K562 (cell line): ENCODE data around the gene BPNT1. TPM values are rescaled to one million over a fixed set of nuclear protein-coding genes. Genes with fewer than 3 reads are reported as not detected.
A peak's percentile ranks its signal among the peaks of the same experiment; 100 is the strongest.

ENCODE experiments used
- ARID4B ChIP-seq: sonication (generic); formaldehyde crosslinking; IDR thresholded peaks from 2 replicates; pipeline ENCODE4 v1.8.0; 2022; ENCODE audit warnings: mild to moderate bottlenecking, missing genetic modification reagents
- CBFB ChIP-seq: sonication (generic); formaldehyde crosslinking; IDR thresholded peaks from 2 replicates; pipeline ENCODE4 v1.4.0; 2020; ENCODE audit warnings: mild to moderate bottlenecking, missing genetic modification reagents
- CHD4 ChIP-seq: fragments of 200-600 bp; sonication (generic); IDR thresholded peaks from 3 replicates; pipeline ENCODE4 v1.6.1; 2012; ENCODE audit warnings: low read depth, mild to moderate bottlenecking, mixed read lengths, low read length, inconsistent platforms; ENCODE audit not compliant: insufficient read depth, insufficient replicate concordance, poor library complexity, severe bottlenecking
- CTBP1 ChIP-seq: fragments of 450-650 bp; IDR thresholded peaks from 2 replicates; pipeline ENCODE4 v1.6.1; 2016; ENCODE audit warnings: borderline replicate concordance
- FOXA3 ChIP-seq, 2 experiments: fragments of 450-650 bp in 1 of 2; sonication (generic) in 1 of 2; formaldehyde crosslinking; IDR thresholded peaks in 1 of 2; conservative IDR thresholded peaks in 1 of 2; 2 replicates each; pipeline versions ENCODE4 v1.4.0 to v1.8.0; 2020 to 2022; ENCODE audit warnings: mild to moderate bottlenecking in 2 of 2, missing genetic modification reagents in 1 of 2
- GABPA ChIP-seq: fragments of 200-800 bp; sonication (Bioruptor generic); conservative IDR thresholded peaks from 2 replicates; pipeline ENCODE4 v1.6.1; 2016; ENCODE audit warnings: low read depth, missing genetic modification characterization, missing compliant biosample characterization
- HOMEZ ChIP-seq: fragments of 250-450 bp; sonication (Bioruptor Pico); IDR thresholded peaks from 2 replicates; pipeline ENCODE4 v1.4.0; 2020; ENCODE audit warnings: mild to moderate bottlenecking, moderate library complexity
- KLF10 ChIP-seq: fragments of 250-450 bp; sonication (Bioruptor Pico); IDR thresholded peaks from 2 replicates; pipeline ENCODE4 v1.6.1; 2021; ENCODE audit warnings: matching md5 sums
- MAX ChIP-seq: sonication (generic); formaldehyde crosslinking; IDR thresholded peaks from 2 replicates; pipeline ENCODE4 v1.9.0; 2022; ENCODE audit warnings: mild to moderate bottlenecking, missing genetic modification reagents
- NCOA1 ChIP-seq: fragments of 450-650 bp; IDR thresholded peaks from 2 replicates; pipeline ENCODE4 v1.6.1; 2016; ENCODE audit warnings: low read depth
- POLR3A ChIP-seq: IDR thresholded peaks from 2 replicates; pipeline ENCODE4 v1.6.1; 2011; ENCODE audit warnings: borderline replicate concordance, mild to moderate bottlenecking, moderate library complexity; ENCODE audit not compliant: insufficient read length, insufficient read depth; ENCODE audit errors: extremely low read depth
- RBFOX2 ChIP-seq: fragments of 200-400 bp; formaldehyde crosslinking; IDR thresholded peaks from 2 replicates; pipeline ENCODE4 v1.6.1; 2017; ENCODE audit warnings: low read depth, mild to moderate bottlenecking, low read length, moderate library complexity
- RCOR1 ChIP-seq, 2 experiments: IDR thresholded peaks; 2 replicates each; pipeline ENCODE4 v1.6.1; 2012; ENCODE audit warnings: low read depth in 2 of 2, low read length in 2 of 2, borderline replicate concordance in 1 of 2, improper control_type of control experiment in 1 of 2
- RNF2 ChIP-seq: sonication (generic); IDR thresholded peaks from 2 replicates; pipeline ENCODE4 v1.6.1; 2016
- TSC22D4 ChIP-seq: fragments of 450-650 bp; IDR thresholded peaks from 2 replicates; pipeline ENCODE4 v1.6.1; 2016; ENCODE audit warnings: missing genetic modification characterization, missing biosample characterization, control low read depth
- U2AF2 ChIP-seq: fragments of 200-400 bp; formaldehyde crosslinking; optimal IDR thresholded peaks from 2 replicates; pipeline ENCODE3; 2017; ENCODE audit warnings: low read depth, mild to moderate bottlenecking, low read length
- ZBTB7A ChIP-seq: IDR thresholded peaks from 2 replicates; pipeline ENCODE4 v1.6.1; 2011; ENCODE audit warnings: low read depth, mild to moderate bottlenecking, low read length, moderate library complexity, borderline replicate concordance; ENCODE audit not compliant: control insufficient read depth
- ZNF197 ChIP-seq: fragments of 200-800 bp; sonication (Bioruptor generic); IDR thresholded peaks from 2 replicates; pipeline ENCODE4 v1.6.1; 2016; ENCODE audit warnings: low read depth, missing genetic modification characterization, missing compliant biosample characterization
- ZNF511 ChIP-seq: sonication (generic); formaldehyde crosslinking; IDR thresholded peaks from 2 replicates; pipeline ENCODE4 v1.8.0; 2022; ENCODE audit warnings: mild to moderate bottlenecking, missing genetic modification reagents
- polyA plus RNA-seq, 8 experiments: library from polyadenylated mRNA; depleted of rRNA in 4 of 8; stranded (reverse) in 5 of 8; unstranded in 3 of 8; fragments of >200 nt; fragmentation: Nextera tagmentation in 2 of 8; fragmentation: Illumina TruSeq in 1 of 8; extraction: Ambion mirVana in 2 of 8; extraction: Trizol in 1 of 8; gene quantifications; 2 replicates each; pipeline versions ENCODE4 v1.2.1 to v1.2.3, GENCODE V29; 2011 to 2014; ENCODE audit warnings: inconsistent platforms in 1 of 8, missing spikeins in 1 of 8
- total RNA-seq, 7 experiments: library from RNA; depleted of rRNA in 6 of 7; stranded (reverse); fragments of >200 nt in 6 of 7; fragmentation: Illumina TruSeq in 2 of 7; extraction: Trizol in 2 of 7; gene quantifications; 2 replicates each; pipeline versions ENCODE4 v1.2.1 to v1.2.3, GENCODE V29; 2011 to 2021; ENCODE audit warnings: low replicate concordance in 1 of 7

The BPNT1 gene
- total and polyA plus RNA-seq, 9 of the 15 experiments (the other 6 are each of a cell fraction or from before 2014, with no cell fraction given), result 30.2 to 73.8 (median 40.5) TPM

GRCh38 chr1:220094016-220094911, 4.7 kb upstream of the BPNT1 start, which contains the start of gene IARS2 (continued):
- no peak for TF ChIP-seq HOMEZ (CRISPR knock-in tag)
- peak in 1 of 2 experiments; percentile 61; a peak in 1 of 4 replicates for TF ChIP-seq RCOR1 (IDR thresholded peaks at IDR 0.05; ENCODE audit: borderline replicate concordance in 1 of 2, low read depth in 2 of 2, low read length in 2 of 2)
- no peak for TF ChIP-seq U2AF2
- 0 out of 2 replicates have a peak, but pooled peaks have one; percentile 32 for TF ChIP-seq RNF2
- peak; percentile 93 for TF ChIP-seq ARID4B
- TF ChIP-seq TSC22D4 (tag), result no peak
- TF ChIP-seq CHD4, result no peak
- peak; percentile 37; the same call in 1 of the 2 replicates for TF ChIP-seq ZNF511 (CRISPR knock-in tag)
- peak; percentile 87 for TF ChIP-seq GABPA (tag)
- TF ChIP-seq RBFOX2, result peak; percentile 81
- TF ChIP-seq FOXA3 (CRISPR knock-in tag; conservative IDR thresholded peaks at IDR 0.05 in 1 of 2, IDR thresholded peaks at IDR 0.05 in 1 of 2), result peak in 1 of 2 experiments; percentile 49; a peak in 1 of 4 replicates
- TF ChIP-seq CTBP1, result peak; percentile 72; the same call in 1 of the 2 replicates
- TF ChIP-seq MAX, result peak; percentile 80
- peak; percentile 60; the same call in 1 of the 2 replicates for TF ChIP-seq CBFB (CRISPR knock-in tag)
- no peak for TF ChIP-seq KLF10 (CRISPR knock-in tag)
- 0 out of 2 replicates have a peak, but pooled peaks have one; percentile 11 for TF ChIP-seq ZNF197 (CRISPR knock-in tag)
- TF ChIP-seq ZBTB7A, result peak; percentile 93
- no peak for TF ChIP-seq POLR3A
- TF ChIP-seq NCOA1, result peak; percentile 66; the same call in 1 of the 2 replicates
